Fibroblast of villous mesenchyme (primary cell): Measurements from ENCODE around the gene ZNF106. TPM values are rescaled to one million over a fixed set of nuclear protein-coding genes. Genes with fewer than 3 reads are reported as not detected.

Source experiments
- DNase-seq: peaks from one replicate; pipeline ENCODE4 v3.0.0-alpha.2; 2010; ENCODE audit warnings: low read depth
- H3K4me3 ChIP-seq: 2 replicates; pipeline ENCODE4 v1.5.1; 2011; ENCODE audit warnings: low read depth, mild to moderate bottlenecking, low read length
- CTCF ChIP-seq: IDR thresholded peaks from 2 replicates; pipeline ENCODE4 v1.5.1; 2012; ENCODE audit warnings: low read depth, mild to moderate bottlenecking, low read length; ENCODE audit not compliant: insufficient read depth
- total RNA-seq: library from RNA; depleted of rRNA; stranded (reverse); fragments of >200 nt; gene quantifications from 2 replicates; pipeline ENCODE4 v1.2.3, GENCODE V29; 2012

Gene ZNF106
- total RNA-seq, 1 donor, result 90.2 TPM

GRCh38 chr15:42387603-42388002, 103.3 kb downstream of the ZNF106 start:
- no peak for TF ChIP-seq CTCF
- DNase-seq, result no peak

GRCh38 chr15:42385980-42386700, 104.8 kb downstream of the ZNF106 start:
- H3K4me3 ChIP-seq, result no peak overlapping the region
- peak; percentile 42 for DNase-seq
- TF ChIP-seq CTCF, result no peak

More at GRCh38 chr15:42387603-42388002, 103.3 kb downstream of the ZNF106 start:
- no peak overlapping the region for H3K4me3 ChIP-seq

- peak; percentile 54 for DNase-seq
- no peak overlapping the region for H3K4me3 ChIP-seq
- TF ChIP-seq CTCF, result peak; percentile 85
Observed at GRCh38 chr15:42385206-42385979, 105.5 kb downstream of the ZNF106 start.

GRCh38 chr15:42384597-42384996, 106.3 kb downstream of the ZNF106 start:
- no peak overlapping the region for H3K4me3 ChIP-seq
- DNase-seq, result no peak
- TF ChIP-seq CTCF, result no peak

- no peak for TF ChIP-seq CTCF
- no peak overlapping the region for H3K4me3 ChIP-seq
- no peak for DNase-seq
Observed at GRCh38 chr15:42378011-42378410, 112.9 kb downstream of the ZNF106 start.

GRCh38 chr15:42375941-42376340, 115.0 kb downstream of the ZNF106 start:
- no peak for DNase-seq
- TF ChIP-seq CTCF, result no peak
- H3K4me3 ChIP-seq, result no peak overlapping the region
